GM21367 (cell line): Measurements from ENCODE around the gene CAPRIN1.

ENCODE experiments used
- ATAC-seq: cut with Tn5 transposase; IDR thresholded peaks from one replicate; pipeline ENCODE4 v1.9.1; 2021; ENCODE audit not compliant: unreplicated experiment

The CAPRIN1 gene

DNA sequence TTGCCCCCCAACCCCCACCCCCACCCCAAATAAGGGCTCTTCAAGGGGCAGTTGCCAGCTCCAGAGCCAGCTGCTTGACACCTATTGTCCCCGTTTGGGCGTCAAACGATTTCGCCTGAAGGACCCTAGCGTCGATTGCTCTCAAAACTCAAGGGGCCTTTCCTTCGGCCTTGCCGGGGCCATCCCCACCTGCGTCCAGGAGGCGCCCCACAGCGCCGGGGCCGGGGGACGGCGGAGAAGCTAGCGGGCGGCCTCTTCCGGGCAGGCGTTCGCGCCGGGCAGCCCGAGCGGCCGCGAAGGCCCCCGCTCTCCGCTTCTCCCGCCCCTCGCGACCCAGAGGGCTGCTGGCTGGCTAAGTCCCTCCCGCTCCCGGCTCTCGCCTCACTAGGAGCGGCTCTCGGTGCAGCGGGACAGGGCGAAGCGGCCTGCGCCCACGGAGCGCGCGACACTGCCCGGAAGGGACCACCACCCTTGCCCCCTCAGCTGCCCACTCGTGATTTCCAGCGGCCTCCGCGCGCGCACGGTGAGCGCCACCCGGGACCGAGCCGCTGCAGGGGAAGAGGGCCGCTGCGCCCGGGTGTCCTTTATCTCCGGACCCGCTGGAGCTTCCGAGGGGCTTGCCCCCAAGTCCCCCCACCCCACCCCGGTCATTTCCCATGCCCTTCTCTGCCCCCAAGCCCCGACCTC is at the start of gene CAPRIN1:
CAPRIN1 (plus strand) TSS at position 383 of the 687 bp plus-strand sequence. CDS start 690 bp downstream, outside the sequence.
- peak; percentile 44 for ATAC-seq

DNA sequence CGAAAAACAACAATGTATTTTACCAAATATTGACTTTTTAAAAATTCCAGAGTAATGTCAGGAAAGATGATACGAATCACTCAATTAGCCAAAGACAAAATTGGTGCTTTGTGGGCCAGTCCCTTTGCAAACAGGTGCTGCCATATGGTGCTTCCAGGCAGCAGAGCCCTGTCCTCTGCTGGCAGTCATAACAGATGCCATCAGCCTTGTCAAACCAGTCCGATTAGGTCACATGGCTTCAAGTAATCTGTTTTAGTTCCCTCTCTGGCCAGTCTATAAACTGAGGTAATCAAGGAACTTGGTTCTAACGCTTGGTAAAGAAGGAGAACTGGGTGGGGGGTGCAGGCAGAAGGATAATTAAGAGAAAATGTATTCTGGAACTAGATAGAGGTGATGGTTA is 49.1 kb upstream of the CAPRIN1 start:
- no peak for ATAC-seq

DNA sequence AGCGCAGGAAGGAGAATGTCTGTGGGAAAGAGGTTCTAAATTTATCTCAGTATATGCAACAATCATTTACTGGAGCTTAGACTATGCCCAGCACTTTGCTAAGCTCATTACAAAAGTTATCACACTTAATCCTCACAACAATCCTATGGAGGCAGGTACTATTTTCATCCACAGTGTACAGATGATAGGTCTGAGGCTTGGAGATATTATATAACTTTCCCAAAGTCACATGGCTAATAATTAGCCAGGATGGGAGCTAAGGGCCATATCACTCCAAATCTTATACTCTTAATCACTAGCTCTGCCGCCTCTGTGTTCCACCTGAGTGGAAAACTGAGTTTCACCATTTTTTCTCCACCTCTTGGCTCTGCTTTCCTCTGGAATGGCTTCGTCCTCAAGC is 47.3 kb upstream of the CAPRIN1 start:
- no peak for ATAC-seq

DNA sequence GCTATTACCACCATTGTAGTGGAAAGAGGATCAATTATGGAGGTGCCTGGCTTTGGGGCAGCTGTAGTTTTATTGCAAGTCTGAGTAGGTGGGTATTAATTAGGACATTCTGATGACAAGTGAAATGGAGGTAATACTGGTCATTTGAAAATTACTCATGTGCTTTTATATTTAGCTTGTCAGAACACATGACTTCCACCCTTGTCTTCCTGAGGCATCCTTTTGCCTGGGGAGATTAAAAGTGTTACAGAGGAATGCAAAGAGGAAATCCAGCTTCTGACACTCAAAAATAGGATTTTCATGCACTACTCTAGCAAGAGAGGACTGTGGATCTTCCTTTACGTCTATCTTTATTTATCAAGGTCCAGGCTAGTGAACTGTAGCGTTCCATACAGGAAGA is 44.7 kb upstream of the CAPRIN1 start:
- no peak for ATAC-seq

DNA sequence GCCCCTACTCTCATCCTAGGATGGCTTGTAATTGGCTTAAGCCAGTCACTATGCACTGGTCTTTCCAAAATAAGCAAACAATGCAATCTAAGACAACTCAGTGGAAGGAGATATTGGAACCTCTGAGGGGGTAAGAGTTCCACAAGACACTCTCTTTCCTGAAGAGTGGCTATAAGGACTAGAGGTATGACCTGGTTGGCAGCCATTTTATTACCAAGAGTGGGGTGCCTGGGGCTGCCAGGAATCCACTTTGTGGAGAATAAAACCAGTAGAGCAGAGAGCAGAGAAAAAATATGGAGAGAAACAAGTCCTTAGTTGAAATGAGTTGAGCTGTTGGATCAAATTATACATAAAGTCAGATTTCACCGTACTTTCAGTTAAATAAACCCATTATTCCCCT is 38.8 kb upstream of the CAPRIN1 start:
- no peak for ATAC-seq

DNA sequence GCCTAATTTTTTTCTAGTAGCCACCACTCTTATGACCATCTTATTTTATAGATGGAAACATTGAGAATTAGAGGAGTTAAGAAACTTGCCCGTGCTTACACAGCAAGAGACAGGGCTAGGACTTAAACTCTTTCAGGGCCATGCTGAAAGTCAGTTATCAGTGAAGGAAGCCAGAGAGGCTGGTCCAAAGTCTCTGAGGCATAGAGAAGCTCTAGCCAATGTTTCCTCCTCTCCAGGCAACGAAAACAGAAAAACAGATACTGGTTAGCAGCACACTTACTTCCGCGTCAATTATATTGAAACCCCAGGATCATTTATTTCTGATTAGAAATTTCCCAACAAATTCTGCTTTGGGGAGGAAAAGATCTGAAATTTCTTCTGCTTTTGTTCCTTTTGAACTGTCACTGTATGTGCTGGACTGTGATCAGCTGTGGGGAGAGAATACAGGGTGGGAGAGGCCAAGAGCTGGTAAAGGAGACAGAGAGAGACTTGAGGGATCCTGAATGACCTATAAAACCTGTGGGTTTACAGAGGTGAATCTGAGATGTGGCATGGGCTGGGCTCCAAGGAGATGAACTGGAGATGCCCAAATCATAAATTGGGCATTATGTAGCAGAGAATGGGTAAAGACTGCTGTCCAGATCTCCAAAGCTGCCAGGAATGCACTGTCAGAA is 37.5 kb upstream of the CAPRIN1 start:
- ATAC-seq: no peak

GRCh38 chr11:34021977-34022735 is 29.4 kb upstream of the CAPRIN1 start:
- no peak for ATAC-seq

GRCh38 chr11:34026432-34026831 is 25.1 kb upstream of the CAPRIN1 start:
- no peak for ATAC-seq

DNA sequence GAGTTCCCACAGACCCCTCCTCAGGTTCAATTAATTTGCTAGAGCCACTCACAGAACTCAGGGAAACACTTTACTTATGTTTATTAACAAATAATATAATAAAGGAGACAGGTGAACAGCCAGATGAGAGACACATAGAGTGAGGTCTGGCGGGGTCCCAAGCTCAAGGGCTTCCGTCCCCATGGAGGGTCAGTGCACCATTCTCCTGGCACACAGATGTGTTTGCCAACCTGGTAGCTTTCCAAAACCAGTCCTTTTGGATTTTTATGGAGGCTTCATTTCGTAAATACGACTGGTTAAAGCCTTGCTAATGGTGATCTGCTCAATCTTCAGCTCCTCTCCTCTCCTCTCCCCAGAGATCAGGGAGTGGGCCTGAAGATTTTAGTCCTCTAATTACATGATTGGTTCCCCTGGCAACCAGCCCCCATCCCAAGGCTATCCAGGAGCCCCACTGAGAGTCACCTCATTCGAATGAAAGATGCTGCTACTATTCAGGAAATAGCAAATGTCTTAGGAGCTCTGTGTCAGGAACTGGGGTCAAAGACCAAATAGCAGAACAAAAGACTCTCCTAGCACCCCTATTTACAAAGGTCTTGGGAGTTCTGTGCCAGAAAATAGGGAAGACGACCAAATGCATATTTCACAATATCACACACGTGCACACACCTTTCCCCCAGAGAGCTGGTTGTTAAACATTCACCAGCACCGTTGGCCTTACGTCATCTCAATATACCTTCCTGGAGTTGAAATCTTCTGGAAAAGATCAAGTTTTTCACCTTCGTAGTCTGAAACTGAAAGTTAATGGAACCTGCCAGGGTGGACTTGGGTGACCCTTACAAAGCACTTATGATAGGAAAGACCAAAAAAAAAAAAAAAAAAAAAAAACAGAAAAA is 23.8 kb upstream of the CAPRIN1 start:
- ATAC-seq: no peak

DNA sequence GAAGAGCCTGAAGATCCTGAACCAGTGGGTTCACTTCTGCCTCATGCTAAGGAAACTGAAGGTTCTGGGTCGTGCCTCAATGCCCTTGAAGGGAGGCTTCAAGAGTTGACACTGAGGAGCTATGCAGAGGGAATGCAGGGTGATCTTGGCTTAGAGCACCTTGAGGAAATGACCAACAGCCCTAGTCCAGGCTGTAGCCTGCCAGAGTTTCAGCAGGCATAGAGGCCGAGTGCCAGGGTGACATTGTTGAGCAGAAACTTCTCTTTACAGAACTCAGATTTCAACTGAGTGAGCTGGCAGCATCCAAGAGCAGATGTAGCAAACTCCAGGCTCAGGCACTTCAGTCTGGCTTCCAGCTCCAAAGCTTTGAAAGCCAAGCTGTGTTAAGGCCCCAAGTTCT is 23.1 kb upstream of the CAPRIN1 start:
- no peak for ATAC-seq

GRCh38 chr11:34029176-34029575 is 22.4 kb upstream of the CAPRIN1 start:
- no peak for ATAC-seq

GRCh38 chr11:34030382-34030781 is 21.1 kb upstream of the CAPRIN1 start:
- ATAC-seq: no peak

DNA sequence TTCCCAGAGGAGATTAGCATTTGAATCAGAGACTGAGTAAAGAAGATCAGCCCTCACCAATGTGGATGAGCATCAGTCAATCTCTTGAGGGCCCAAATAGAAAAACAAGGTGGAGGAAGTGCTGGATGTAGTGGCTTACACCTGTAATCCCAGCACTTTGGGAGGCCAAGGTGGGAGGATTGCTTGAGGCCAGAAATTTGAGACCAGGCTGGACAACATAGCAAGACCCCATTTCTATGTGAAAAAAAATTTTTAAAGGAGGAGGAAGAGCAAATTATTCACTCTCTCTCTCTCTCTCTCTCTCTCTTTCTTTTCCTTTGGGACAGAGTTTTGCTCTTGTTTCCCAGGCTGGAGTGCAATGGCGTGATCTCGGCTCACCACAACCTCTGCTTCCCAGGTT is 18.1 kb upstream of the CAPRIN1 start:
- no peak for ATAC-seq

DNA sequence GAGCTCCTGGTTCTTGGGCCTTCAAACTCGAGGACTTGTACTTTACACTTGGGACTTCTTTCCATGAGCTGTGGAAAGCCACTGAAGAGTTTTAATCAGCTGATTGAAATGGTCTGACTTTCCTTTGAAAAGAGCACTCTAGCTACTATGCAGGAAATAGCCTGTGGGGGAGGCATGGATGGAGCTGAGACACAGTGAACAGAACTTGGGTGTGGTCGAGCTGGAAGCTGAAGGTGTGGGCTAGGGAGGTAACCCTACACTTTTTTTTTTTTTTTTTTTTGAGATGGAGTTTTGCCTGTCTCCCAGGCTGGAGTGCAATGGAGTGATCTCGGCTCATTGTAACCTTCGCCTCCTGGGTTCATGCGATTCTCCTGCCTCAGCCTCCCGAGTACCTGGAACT is 17.5 kb upstream of the CAPRIN1 start:
- no peak for ATAC-seq

- ATAC-seq: no peak
Observed at GRCh38 chr11:34036456-34036855, 15.1 kb upstream of the CAPRIN1 start.

DNA sequence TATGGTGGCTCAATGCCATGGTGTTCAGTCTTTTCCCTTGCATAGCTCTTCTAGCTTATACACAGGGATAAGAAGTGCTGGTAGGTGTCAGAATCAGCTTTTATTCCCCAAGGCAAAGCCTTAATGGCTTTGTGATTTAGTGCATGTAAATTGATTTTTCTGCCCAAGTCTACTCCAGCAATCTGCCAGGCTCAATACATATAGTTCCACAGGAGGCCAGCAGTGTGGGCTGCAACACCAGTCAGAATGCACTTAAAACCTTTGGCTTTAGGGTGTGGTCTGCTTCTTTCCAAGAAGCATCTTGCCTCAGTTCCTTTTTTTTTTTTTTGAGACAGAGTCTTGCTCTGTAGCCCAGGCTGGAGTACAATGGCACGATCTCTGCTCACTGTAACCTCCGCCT is 14.5 kb upstream of the CAPRIN1 start:
- no peak for ATAC-seq

DNA sequence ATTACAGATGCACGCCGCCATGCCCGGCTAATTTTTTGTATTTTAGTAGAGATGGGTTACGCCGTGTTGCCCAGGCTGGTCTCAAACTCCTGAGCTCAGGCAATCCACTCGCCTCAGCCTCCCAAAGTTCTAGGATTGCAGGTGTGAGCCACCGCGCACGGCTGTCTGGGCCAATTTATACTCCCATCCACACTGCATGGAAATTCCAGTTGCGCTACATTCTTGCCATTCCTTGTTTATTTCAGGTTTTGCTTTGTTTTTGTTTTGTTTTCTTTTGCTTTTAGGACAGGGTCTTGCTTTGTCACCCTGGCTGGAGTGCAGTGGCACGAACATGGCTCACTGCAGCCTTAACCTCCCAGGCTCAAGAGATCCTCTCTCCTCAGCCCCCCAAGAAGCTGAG is 11.0 kb upstream of the CAPRIN1 start:
- no peak for ATAC-seq

DNA sequence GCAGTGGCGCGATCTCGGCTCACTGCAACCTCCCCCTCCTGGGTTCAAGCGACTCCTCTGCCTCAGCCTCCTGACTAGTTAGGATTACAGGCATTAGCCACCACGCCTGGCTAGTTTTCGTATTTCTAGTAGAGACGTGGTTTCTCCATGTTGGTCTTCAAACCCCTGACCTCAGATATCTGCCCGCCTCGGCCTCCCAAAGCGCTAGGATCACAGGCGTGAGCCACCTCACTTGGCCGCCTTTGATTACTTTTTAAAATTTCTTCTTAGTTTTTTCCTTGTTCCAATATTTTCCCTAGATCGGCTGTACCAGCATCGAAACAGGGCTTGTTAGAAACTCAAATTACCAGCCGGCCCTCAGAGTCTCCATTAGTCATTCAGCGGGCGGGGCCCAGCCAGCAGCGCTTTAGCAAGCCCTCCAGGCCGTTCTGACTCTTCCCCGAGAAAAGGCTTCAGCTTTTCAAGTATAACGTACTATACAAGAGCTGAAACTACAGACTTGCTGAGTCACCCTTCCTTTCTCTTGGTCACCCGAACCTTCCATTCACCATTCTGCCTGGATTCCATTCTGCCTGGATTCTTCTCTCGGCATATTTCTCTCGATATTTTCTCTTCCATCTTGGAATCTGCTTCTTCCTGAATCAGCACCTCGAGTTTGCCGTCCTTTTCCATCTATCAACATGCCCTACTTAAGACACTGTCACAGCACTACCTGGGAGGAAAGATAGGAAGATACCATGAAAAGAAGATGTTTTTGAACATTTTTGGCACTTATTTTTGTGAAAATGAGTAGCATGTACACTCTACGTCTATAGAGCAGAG is 6.7 kb upstream of the CAPRIN1 start:
- ATAC-seq: no peak

GRCh38 chr11:34049028-34049427 is 2.5 kb upstream of the CAPRIN1 start:
- no peak for ATAC-seq
